HG02588 (cell line): ENCODE data around the gene CSH1.
"Not testable (repeated sequence)": the region's sequence is repeated elsewhere in the genome, so short reads cannot be mapped to it uniquely, and the experiment has no call there.

Experiments used
- ATAC-seq: cut with Tn5 transposase; IDR thresholded peaks from one replicate; pipeline ENCODE4 v1.9.1; 2021; ENCODE audit warnings: mild to moderate bottlenecking, moderate library complexity; ENCODE audit not compliant: unreplicated experiment

CSH1 gene

DNA sequence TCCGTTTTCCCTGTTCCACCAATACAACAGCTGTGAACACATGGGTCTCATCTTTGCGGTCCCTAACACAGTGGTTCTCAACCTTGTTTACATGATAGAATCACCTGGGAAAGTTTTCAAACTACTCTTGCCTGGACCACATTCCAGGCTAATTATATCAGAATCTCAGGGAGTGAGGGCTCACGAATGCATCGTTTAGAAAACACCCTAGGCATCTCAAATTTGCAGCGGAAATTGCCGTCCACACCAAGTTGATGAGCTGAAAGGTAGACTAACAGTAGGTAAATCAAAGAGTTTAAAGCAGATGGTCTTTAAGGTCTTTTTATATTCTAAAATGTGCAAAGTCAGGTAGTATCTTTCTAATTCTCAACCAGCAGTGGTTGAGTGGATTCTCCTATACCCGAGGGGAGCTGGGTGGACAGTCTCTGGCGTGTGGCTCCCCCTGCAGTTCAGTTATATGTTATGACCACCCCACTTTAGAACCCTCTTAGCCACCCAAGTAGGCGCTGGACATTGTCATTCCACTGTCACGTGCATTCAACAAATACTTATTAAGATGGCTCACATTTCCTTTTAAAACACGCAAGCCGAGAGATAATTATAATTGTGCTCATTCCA lies 10.9 kb upstream of the CSH1 start:
- ATAC-seq, result not testable (repeated sequence)

DNA sequence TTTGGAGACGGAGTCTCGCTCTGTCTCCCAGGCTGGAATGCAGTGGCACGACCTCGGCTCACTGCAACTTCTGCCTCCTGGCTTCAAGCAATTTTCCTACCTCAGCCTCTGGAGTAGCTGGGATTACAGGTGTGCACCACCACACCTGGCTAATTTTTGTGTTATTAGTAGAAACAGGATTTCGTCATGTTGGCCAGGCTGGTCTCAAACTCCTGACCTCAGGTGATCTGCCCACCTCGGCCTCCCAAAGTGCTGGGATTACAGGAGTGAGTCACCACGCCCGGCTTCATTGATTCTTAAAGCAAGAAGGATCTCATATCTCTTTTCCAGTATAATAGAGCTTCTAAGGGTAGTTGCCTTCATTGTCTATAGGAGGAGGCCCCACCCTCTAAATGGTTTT lies 8.4 kb upstream of the CSH1 start:
- not testable (repeated sequence) for ATAC-seq

DNA sequence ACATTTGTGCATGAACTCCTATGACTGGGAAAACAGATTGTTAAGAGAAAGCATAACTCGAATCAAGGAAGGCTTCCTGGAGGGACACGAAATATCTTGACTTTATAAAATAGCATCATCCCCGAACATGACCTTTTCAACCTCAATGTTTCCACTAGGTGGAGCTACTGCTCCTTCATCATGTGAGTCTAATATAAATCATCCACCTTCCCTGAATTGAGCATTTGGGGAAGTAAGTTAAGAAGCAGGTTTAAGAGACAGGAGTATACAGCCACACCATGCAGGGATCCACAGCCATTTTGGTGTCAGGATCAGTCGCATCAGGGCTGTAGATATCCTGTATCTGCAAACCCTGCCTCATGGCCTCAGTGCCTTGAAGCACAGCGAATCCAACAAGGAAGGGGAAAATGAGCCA lies 7.4 kb upstream of the CSH1 start:
- ATAC-seq, result not testable (repeated sequence)

DNA sequence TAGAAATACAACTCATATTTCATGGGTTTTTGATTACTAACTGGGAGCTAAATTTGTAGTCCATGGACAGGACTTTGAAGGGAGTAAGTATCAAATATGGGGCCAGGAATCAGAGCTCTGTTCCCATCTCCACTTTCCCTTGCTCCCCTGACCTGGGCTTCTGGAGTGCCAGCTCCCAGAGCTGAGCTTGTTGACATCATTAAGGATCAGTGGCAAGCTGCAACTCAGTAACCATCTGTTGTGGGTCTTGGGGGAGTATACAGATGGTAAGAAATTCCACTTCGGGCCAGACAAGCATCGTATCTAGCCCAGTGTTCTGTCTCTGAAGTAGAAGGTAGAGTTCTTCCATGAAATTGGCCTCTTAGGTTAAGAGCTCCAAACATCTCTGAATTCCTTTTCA lies 5.6 kb upstream of the CSH1 start:
- not testable (repeated sequence) for ATAC-seq

DNA sequence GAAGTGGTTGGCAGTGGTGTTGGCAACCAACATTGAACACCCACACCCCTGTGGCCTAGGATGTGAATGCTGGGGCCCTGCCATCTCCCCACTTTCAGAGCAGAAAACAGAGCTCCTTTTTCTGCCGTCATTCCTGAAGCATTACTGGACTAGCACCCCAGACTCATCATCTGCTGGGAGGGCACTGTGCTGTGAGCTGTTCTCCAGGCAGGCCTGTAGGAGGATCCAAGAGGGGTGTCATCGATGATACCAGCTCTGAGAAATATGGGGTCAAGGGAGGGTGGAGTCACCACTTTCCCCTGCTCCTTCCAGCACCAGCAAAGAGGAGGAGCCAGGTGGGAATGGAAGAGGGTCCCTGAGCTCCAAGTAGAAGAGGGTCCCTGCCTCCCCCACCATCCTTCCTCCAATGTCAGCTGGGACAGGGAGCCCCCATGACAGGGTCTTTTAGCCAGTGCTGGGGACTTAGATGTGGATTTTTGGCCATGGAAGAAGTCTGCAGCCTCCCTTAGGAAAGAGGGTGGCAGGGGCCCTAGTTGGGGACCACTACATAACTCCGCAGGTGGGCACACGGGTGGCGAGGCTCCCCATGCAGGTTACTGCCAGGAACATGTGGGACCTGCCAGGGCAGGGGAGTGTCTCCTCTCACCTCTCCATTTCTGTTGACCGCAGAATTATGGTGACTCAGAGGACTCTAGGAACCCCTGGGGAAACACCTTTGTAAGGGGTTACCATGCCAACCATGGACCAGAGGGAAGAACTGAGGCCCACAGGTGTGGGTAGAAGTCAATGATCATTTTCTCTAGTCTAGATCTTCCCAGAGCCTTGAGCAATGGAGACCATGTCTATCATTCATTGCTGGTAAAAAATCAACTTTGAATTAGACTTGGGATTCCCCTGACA lies 2.8 kb upstream of the CSH1 start:
- not testable (repeated sequence) for ATAC-seq

DNA sequence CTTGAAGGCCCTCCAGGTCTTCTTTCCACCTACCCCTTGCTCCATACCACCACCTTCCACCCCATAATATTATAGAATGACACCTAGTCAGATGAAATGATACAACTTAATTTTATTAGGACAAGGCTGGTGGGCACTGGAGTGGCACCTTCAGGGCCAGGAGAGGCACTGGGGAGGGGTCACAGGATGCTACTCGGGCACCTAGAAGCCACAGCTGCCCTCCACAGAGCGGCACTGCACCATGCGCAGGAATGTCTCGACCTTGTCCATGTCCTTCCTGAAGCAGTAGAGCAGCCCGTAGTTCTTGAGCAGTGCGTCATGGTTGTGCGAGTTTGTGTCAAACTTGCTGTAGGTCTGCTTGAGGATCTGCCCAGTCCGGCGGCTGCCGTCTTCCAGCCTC lies 1.6 kb downstream of the CSH1 start:
- ATAC-seq, result not testable (repeated sequence)

DNA sequence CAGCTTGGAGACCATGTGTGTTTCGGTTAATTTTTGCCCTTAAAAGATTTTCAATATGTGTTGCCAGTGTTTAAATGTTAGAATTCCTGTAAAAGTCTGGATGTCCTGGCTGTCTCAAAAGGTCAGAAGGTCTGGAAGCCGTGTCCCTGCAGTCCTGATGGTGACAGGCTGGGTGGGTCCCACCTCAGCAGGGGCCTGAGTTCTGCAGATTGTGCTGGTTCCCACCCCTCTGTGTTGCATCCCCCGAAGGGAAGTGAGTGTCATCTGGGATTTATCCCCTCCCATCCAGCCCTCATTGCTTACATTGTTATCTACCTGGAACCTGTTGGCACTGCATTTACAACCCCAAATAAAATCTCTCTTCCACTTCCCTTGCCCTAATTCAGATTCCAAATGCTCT lies 2.4 kb downstream of the CSH1 start:
- ATAC-seq, result not testable (repeated sequence)

DNA sequence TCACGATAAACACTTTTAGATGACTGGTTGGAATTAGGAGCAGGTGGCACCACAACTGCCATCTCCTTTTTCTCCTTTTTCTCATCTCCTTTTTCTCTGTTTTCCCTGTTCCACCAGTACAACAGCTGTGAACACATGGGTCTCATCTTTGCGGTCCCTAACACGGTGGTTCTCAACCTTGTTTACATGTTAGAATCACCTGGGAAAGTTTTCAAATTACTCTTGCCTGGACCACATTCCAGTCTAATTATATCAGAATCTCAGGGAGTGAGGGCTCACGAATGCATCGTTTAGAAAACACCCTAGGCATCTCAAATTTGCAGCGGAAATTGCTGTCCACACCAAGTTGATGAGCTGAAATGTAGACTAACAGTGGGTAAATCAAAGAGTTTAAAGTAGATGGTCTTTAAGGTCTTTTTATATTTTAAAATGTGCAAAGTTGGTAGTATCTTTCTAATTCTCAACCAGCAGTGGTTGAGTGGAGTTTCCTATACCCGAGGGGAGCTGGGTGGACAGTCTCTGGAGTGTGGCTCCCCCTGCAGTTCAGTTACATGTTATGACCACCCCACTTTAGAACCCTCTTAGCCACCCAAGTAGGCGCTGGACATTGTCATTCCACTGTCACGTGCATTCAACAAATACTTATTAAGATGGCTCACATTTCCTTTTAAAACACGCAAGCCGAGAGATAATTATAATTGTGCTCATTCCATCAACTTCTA lies 3.9 kb downstream of the CSH1 start:
- not testable (repeated sequence) for ATAC-seq

DNA sequence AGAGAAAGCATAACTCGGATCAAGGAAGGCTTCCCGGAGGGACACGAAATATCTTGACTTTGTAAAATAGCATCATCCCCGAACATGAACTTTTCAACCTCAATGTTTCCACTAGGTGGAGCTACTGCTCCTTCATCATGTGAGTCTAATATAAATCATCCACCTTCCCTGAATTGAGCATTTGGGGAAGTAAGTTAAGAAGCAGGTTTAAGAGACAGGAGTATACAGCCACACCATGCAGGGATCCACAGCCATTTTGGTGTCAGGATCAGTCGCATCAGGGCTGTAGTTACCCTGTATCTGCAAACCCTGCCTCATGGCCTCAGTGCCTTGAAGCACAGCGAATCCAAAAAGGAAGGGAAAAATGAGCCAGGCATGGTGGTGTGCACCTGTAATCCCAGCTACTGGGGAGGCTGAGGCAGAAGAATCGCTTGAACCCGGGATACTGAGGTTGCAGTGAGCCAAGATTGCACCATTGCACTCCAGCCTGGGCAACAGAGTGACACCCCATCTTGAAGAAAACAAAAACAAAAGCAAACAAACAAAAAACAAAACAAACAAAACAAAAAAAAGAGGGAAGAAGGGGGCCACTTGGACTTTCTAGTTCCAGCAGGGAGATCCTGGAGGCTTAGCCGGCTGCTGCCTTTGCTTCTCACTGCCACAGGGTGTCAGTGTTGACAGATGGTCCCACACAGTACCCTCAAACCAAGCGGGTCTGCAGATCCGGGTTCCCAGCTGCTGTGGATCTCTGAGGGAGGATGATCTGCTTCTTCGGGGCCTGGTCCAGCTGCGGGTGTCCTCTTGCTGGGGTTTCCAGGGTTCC lies 7.1 kb downstream of the CSH1 start:
- not testable (repeated sequence) for ATAC-seq

DNA sequence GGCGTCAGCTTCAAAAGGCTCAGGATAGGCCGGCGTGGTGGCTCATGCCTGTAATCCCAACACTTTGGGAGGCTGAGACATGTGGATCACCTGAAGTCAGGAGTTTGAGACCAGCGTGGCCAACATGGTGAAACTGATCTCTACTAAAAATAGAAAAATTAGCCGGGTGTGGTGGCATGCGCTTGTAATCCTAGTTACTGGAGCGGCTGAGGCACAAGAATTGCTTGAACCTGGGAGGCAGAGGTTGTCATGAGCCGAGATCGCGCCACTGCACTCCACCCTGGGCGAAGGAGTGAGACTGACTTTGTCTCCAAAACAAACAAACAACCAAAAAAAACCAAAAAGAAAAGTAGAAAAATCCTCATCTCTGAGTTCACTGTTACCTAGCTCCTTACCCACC lies 11.3 kb downstream of the CSH1 start:
- not testable (repeated sequence) for ATAC-seq

DNA sequence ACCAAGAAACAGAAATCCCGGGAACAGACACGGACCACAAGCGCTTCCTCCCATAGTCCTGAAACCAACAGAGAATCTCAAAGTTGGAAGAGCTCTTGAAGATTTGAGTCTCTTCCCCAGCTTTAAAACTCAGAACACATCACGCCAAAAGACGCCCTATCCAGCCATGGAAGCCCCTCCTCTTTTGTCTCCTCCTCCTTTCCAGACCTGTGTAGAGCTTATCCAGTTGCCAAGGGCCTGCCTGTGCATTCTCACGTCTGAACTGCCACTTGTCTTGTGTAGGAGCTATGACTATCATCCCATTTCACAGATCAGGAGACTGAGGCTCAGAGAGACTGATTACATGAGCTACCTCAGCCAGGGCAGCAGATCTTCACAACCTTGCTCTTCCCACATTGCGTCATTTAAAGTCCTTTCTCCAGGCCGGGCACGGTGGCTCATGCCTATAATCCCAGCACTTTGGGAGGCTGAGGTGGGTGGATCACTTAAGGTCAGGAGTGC lies 13.7 kb downstream of the CSH1 start:
- not testable (repeated sequence) for ATAC-seq

DNA sequence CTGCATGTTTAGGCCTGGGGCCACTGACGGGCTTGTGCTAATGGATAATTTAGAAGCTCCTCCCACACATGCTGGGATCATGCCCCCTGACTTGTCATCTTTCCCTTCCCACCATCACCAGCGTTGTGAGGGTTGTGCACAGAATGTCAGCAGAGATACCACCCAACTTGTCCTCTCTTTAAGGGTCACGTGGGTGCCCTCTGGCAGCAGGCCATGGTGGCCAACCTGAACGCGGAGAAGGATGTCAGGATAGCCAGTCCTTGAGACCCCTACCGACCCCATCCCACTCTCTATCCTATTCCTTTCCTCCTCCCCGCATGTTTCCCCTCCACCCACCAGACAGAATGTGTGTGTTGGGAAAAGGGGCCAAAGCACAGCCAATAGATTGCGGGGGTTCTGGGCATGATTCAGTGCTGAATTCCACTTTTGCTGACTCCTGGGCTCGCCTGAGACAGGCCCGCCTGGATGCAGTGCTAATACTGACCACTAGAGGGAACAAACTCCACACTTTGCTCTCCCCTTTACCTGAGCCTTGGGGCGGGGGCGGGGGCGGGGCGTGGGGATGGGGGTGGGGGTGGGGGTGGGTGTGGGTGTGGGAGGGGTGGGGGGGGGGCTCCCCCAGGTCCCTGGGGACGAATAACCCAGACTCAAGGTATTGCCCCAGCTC lies 14.3 kb downstream of the CSH1 start, which contains the start of gene GH2:
TSS of gene GH2 (minus strand) at position 10 of the 667 bp plus-strand sequence. CDS start 143 bp downstream, outside the sequence.
- no peak for ATAC-seq

DNA sequence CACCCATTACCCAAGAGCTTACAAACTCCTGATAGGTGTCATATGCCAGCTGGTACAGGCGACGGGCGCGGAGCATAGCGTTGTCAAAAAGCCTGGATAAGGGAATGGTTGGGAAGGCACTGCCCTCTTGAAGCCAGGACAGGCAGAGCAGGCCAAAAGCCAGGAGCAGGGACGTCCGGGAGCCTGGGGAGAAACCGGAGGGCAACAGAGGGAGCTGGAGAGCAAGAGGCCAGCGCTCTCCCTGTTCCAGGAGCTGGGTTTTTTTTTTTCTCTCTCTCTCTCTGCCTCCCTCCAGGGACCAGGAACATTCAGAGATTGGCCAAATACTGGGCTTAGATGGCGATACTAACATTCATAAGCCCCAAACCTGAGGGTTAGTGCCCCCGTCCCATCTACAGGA lies 15.0 kb downstream of the CSH1 start:
- ATAC-seq, result not testable (repeated sequence)

DNA sequence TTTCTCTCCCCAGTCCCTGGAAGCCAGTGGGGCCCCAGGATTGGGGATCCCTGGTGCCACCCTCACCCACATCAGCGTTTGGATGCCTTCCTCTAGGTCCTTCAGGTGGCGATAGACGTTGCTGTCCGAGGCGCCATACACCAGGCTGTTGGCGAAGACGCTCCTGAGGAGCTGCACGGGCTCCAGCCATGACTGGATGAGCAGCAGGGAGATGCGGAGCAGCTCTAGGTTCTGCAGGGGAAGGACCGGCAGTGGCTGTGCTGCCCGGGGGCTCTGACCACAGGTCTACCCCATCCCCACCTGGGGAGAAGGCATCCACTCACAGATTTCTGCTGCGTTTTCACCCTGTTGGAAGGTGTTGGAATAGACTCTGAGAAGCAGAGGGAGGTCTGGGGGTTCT lies 15.7 kb downstream of the CSH1 start:
- ATAC-seq, result no peak

DNA sequence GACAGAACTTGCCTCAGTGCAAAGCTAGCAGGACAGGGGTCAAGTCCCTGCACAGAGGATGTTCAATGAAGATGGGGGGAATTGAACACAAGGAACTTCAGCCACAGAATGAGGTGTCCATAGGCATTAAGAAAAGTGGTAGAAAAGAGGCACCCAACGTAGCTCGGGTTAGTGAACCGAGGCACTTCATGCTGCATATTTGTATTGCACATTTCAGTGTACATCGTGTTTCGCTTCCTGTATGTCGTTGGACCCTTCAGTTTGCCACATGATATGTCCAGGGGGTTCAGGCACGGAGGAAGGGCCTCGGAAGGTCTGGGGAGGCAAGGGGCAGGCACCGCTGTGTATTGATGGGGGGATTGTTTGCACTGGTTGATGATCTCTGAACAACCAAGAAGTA lies 18.0 kb downstream of the CSH1 start:
- ATAC-seq, result not testable (repeated sequence)

DNA sequence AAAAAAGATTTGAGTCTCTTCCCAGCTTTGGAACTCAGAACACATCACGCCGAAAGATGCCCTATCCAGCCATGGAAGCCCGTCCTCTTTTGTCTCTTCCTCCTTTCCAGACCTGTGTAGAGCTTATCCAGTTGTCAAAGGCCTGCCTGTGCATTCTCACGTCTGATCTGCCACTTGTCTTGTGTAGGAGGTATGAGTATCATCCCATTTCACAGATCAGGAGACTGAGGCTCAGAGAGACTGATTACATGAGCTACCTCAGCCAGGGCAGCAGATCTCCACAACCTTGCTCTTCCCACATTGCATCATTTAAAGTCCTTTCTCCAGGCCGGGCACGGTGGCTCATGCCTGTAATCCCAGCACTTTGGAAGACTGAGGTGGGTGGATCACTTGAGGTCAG lies 21.7 kb downstream of the CSH1 start:
- not testable (repeated sequence) for ATAC-seq

DNA sequence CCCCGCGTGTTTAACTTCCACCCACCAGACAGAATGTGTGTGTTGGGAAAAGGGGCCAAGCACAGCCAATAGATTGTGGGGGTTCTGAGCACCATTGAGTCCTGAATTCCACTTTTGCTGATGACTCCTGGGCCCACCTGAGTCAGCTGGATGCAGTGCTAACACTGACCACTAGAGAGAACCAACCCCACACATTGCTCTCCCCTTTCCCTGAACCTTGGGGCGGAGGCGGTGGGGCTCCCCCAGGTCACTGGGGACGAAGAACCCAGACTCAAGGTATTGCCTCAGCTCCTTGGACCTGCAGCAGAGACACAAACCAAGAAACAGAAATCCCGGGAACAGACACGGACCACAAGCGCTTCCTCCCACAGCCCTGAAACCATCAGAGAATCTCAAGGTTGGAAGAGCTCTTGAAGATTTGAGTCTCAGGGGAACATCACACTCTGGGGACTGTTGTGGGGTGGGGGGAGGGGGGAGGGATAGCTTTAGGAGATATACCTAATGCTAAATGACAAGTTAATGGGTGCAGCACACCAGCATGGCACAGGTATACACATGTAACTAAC lies 22.2 kb downstream of the CSH1 start:
- not testable (repeated sequence) for ATAC-seq

DNA sequence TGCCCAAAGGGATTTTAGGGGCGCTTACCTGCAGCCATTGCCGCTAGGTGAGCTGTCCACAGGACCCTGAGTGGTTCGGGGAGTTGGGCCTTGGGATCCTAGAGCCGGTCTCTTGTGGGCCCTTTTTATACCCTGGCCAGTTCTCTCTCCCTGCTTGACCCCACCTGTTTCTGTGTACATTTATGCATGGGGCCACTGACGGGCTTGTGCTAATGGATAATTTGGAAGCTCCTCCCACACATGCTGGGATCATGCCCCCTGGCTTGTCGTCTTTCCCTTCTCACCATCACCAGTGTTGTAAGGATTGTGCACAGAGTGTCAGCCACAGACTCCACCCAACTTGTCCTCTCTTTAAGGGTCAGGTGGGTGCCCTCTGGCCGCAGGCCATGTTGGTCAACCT lies 22.8 kb downstream of the CSH1 start, which contains the start of gene CSH2:
TSS of gene CSH2 (minus strand) at position 101 of the 400 bp plus-strand sequence. CDS start at position 38, 63 bp downstream.
- not testable (repeated sequence) for ATAC-seq

DNA sequence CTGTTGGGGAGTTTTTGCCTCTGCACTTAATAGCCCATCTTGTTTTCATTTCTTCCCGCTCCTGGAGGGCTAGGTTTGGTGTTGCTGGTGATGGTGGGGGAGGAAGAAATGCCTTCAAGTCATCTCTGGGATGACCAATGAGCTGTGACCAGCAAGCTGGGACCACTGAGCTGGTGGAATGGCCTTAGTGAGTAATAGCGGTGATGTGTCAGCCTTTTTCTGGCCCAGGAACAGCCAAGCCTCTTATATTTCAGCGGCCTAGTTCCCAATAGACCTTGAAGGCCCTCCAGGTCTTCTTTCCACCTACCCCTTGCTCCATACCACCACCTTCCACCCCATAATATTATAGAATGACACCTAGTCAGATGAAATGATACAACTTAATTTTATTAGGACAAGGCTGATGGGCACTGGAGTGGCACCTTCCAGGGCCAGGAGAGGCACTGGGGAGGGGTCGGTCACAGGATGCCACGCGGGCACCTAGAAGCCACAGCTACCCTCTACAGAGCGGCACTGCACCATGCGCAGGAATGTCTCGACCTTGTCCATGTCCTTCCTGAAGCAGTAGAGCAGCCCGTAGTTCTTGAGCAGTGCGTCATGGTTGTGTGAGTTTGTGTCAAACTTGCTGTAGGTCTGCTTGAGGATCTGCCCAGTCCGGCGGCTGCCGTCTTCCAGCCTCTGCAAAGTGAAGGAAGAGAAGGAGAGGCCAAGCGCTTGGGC lies 24.6 kb downstream of the CSH1 start:
- ATAC-seq, result not testable (repeated sequence)
